ENCODE measurements around the gene MUC6.

DNA sequence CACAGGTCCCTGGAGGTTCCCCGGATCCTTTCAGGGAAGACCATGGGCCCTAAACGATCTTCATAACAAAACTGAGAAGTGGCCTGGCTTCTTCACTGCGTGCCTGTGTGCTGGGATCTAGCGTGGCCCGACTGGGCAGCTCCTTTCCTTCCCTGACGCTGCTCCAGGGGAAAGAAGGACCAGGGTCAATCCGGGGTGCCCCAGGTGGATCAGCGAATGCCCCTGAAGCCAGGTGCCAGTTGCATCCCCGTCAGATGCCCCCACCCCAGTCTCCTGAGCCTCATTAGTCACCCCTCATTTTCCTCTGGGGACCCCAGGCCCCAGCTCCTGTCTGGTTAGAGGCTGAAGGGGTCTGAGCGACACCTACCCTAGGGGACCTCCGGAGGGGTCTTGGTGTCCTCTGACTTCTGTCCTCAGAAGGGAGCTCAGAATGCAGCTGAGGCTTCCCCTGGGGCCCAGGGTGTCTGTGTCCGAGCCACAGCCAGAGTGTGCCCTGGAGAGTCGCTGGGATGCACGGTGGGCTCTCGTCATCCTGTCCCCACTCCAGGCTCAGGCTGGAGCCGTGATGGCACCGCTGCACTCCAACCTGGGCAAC lies 18.7 kb upstream of the MUC6 start:
- TF ChIP-seq EZH2 (IDR thresholded peaks at IDR 0.05; ENCODE audit: insufficient read depth, poor library complexity, severe bottlenecking) (no peak), EZH2phosphoT487 (IDR thresholded peaks at IDR 0.05; ENCODE audit: insufficient read depth, low read depth) (no peak)

Data from GM23248 (cell line).